ENCODE results near the gene CTSS.

GRCh38 chr1:150763018-150763417 is 2.6 kb downstream of the CTSS start:
- TF ChIP-seq POLR2A (IDR thresholded peaks at IDR 0.05): no peak
- TF ChIP-seq CTCF (IDR thresholded peaks at IDR 0.05): no peak
- no peak for TF ChIP-seq POLR2AphosphoS5 (IDR thresholded peaks at IDR 0.05)
